Putamen (tissue), 1 donor: ENCODE data around the gene GARRE1.
"Not testable (repeated sequence)": the region's sequence is repeated elsewhere in the genome, so short reads cannot be mapped to it uniquely, and the experiment has no call there.

ENCODE experiments used
- DNase-seq: peaks from one replicate; pipeline ENCODE4 v3.0.0-alpha.2; 2016; ENCODE audit warnings: low spot score

Gene GARRE1

DNA sequence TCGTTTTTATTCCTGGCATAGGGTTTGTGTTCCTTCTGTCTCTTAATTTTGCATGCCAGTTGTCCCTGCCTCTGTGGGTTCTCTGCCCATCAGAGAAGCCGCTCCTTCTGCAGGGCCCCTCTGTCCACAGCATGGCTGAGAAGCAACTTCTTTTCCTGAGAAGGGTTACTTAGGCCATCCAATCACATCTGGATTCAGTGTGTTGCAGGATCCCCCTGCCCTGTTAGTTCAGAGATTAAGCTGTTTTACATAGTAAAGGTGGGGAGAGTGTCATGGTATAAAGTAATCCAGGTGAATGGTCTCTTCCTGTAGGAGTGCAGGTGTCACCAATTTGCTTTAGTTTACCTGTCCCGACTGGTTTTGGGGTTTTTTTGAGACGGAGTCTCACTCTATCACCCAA, 22.9 kb upstream of the GARRE1 start:
- DNase-seq, result no peak

DNA sequence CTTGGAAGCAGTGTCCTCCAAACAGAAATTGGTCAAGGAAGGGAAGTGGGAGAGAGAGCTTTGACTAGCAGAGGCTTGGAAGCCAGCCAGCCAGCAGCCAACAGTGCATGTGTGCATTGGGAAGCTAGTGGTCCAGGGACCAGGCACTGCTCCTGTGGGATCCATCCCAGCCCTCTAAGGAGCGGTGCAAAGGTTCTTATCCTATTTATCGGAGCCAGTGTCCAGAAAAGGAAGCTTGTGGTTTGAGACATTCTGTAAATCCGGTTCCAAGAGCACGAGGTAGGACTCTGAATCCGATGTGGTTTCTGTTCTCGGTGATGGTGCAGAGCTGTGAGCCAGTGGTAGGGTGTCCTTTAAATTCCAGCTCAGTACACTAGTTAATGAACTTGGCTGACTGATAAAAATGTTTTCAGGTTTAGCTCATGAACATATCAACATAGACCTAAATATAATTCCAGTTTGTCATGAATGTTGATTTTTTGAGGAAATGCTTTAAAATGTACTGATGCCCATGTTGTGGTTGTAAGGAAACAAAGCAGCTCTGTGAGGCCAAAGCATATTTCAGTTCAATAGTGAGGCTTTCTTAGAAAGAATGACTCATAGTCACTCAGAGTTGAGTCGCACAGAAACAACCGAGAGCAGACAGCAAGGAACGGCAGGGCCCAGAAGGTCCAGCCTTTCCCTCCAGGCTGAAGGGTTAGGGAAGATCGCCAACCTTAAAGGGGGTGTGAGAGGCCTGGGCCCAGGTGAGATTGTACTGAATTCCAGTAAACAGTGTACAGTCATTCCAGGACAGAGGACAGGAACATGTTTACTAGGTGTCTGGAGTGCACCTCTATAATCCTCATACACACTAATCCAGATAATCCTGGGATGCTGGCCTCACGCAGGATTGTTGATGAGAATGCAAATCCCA, 21.5 kb upstream of the GARRE1 start:
- DNase-seq, result peak; percentile 65

DNA sequence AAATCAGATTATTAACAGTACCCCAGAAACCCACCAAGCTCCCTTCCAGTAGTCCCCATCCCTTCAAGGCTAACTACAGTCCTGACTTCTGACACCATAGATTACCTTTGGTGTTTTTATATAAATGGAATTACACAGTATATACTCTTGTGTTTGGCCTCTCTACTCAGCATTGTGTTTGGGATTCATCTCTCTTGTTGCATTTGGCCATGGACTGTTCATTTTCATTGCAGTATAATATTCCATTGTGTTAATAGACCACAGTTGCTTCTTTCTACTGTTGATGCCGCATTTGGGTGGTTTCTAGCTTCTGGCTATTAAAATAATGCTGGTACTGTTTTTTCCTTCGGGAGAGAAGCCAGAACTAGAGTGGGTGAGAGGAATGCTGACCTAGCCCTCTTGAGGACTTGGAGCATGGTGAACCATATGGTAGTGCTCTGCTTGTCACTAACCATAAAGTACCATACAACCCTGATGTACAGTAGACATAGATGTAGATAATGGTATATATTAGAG, 18.9 kb upstream of the GARRE1 start:
- no peak for DNase-seq

DNA sequence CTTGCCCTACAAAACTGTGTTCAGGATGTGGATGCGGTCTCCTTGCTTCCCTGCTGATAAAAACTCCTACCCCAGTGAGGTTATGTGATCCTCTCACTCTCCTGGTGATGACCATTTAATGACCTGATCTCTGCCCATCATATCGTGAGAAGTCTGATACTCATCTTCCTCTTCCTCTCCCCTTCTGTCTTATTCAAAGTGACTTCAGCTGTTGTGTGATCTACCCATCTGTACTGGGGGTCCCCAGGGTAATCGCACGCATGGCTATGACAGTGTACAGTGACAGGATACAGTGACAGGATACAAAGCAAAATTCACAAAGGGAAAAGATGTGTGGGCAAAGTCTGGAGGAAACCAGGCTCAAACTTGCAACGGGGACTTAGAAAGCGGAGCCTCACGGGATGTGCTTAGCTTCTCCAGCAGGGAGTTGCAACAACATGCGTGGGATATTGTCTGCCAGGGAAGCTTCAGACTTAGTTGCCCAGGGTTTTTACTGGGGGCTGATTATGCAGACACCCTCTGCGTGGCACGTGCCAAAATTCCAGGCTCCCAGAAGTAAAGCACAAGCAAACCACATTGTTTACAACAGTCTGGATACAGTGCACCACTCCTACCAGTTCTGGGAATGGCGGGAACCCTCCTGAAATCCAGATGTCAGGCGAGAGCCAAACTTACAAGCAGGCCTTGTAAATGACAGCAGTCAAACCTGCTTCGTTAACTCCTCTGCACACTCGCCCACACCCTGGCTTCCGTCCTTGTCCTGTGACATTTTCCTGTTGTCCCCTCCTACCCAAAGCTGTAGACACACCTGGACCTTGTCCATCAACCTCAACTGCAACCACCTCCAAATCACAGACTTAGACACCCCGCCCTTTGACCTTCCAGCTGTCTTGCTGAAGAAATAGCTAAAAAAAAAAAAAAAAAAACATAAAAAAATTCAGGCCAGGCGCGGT, 18.0 kb upstream of the GARRE1 start:
- DNase-seq, result no peak

DNA sequence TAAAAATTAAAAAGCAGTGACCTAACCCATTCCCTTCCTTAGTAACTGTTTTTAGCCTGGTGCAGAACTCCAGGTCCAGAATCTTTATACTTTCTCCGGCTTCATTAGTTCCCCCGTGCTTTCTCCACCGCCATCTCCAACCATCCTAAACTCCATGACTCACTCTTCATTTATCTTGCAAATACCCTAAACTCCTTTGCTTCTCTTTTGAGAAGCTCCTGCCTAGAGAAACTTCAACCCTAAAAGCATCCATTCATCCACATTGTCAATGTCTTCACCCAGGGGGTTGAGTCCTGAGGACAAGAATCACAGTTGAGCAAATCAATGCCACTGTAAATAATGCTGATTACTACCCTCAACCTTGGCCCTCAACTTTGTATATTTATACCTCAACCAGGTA, 17.1 kb upstream of the GARRE1 start:
- DNase-seq, result no peak

DNA sequence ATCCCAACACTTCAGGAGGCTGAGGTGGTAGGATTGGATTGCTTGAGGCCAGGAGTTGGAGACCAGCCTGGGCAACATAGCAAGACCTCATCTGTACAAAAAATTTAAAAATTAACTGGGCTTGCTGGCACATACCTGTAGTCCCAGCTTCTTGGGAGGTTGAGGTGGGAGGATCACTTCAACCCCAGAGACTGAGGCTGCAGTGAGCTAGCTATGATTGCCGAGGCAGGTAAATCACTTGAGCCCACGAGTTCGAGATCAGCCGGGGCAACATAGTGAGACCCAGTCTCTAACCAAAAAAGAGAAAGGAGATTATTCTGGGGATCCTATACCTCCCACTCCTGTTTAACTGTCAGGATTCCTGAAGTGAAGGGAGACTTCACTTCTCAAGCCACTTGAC, 16.4 kb upstream of the GARRE1 start:
- DNase-seq, result no peak

DNA sequence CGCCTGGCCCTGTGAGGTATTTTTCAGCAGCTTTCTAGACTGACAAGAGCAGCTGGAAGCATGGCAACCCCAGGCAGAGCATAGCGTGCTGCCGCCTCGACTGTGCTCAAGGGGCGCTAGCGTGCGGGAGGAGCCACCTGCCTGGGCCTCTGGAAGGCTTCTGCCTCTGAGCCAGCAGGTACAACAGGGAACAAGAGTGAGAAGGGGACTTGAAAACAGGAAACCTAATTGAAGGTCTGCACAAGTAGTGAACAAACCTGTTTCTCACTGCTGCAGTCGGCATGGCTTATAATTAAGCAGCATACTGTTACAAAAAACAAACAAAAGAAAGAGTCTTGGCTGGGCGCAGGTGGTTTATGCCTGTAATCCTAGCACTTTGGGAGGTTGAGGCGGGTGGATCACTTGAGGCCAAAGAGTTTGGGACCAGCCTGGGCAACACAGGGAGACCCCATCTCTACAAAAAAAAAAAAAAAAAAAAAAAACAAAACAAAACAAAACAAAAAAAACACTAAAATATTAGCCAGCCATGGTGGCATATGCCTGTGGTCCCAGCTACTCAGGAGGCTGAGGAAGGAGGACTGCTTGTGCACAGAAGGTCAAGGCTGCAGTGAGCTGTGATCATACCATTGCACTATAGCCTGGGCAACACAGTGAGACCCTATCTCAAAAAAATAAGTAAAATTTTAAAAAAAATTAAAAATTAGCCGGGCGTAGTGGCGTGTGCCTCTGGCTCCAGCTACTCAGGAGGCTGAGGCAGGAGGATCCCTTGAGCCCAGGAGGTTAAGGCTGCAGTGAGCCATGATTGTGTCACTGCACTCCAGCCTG, 12.6 kb upstream of the GARRE1 start:
- DNase-seq, result no peak

DNA sequence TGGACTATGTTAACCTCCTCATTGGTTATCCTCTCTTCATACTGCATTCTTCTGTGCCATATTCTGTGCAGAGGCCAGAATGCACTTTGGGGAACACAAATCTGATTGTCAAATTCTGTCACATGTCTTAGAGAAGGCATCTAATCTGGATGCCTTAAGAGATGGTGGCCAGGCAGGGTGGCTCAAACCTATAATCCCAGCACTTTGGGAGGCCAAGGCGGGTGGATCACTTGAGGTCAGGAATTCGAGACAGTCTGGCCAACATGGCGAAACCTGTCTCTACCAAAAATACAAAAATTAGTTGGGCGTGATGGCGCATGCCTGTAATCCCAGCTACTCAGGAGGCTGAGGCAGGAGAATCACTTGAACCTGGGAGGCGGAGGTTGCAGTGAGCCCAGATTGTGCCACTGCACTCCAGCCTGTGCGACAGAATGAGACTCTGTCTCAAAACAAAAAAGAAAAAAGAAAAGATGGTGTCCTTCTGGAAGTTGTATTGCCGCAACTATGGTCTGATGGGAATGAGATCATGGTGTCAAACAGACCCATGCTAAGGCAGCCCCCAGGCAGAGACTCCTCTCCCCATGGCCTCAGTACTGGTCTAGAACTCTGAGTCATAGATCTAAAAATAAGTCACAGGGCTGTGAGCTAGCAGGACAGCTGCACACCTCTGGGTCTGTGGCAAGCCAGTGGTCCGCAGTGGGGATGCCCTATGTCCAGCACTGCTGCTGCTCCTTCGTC, 11.0 kb upstream of the GARRE1 start:
- not testable (repeated sequence) for DNase-seq

DNA sequence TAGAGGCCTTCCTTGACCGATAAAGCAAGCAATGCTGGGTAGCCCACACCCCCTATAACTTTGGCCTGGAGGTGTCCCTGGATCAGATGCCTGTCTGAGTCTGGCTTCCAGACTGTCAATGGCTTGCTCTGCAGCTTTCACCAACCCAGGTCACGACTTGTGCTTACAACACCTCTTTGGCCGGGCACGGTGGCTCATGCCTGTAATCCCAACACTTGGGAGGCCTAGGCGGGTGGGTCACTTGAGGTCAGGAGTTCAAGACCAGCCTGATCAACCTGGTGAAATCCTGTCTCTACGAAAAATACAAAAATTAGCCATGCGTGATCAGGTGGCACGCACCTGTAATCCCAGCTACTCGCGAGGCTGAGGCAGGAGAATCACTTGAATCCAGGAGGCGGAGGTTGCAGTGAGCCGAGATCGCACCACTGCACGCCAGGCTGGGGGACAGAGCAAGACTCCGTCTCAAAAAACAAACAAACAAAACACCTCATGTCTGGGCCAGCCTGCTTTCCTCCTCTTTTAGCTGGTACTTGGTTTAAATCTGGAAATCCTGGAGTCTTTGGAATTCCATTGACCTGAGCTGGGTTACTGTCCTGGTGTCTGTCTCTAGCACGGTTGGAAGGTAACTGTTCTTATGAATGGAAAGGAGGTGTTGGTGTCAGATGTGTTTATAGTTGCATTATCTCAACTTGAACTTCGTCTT, 10.3 kb upstream of the GARRE1 start:
- no peak for DNase-seq

DNA sequence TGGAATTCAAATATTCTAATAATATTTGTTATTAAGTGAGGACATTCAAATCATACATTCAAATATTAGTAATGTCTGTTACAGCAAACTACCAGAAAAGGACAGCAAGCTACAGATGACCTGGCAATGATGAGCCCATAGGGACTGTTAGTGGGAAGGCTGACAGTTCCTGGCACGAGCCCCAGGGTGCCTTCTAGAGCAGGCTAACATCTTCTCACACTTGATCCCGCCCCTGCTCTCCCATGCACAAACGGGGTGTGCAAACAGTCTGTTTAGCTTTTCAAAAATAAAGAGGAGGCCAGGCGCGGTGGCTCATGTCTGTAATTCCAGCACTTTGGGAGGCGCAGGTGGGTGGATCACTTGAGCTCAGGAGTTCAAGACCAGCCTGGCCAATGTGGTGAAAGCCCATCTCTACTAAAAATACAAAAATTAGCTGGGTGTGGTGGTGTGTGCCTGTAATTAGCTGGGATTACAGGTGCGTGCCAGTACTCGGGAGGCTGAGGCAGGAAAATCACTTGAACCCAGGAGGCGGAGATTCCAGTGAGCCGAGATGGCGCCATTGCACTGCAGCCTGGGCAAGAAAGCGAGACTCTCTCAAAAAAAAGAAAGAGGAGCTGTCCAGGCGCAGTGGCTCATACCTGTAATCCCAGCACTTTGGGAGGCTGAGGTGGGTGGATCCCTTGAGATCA, 9.6 kb upstream of the GARRE1 start:
- DNase-seq, result no peak

DNA sequence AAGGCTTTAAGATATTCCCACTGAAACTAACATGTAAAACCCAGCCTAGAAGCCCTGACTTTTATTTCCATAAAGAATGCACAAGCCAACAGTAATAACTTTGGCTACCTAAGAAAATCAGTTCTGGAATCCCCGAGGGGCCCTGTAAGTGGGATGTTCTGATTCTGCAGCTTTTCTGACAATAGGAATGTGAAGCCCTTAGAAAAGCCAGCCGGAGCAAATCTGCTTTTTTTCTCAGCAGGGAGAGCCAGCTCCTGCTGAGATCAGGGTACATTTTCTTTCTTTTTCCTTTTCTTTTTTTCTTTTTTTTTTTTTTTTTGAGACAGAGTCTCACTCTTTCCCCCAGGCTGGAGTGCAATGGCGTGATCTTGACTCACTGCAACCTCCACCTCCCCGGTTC, 8.0 kb upstream of the GARRE1 start:
- no peak for DNase-seq

DNA sequence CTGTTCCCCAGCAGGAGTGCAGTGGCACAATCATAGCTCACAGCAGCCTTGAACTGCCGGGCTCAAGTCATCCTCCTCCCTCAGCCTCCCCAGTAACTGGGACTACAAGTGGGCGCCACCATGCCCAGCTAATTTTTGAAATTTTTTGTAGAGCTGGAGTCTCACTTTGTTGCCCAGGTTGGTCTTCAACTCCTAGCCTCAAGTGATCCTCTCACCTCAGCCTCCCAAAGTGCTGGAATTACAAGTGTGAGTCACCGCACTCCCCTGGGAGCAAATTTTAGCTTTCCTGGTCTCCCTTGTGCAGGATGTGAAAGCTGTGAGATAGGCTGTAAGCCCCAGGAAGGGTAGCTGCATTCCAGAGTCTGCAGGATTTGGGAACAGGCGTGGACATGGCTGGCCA, 5.4 kb upstream of the GARRE1 start:
- no peak for DNase-seq

DNA sequence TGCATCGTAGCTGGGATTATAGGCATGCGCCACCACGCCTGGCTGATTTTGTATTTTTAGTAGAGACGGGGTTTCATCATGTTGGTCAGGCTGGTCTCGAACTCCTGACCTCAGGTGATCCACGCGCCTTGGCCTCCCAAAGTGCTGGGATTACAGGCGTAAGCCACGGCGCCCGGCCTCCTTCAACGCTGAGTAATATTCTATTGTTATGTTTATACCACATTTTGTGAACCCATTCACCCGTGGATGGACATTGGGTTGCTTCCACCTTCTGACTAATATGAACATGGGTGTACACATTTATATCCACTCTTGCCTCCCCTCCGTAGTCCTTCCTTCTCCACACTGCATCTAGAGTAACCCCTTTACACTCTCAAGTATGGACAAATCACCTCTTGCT, 1.2 kb upstream of the GARRE1 start:
- DNase-seq, result not testable (repeated sequence)

DNA sequence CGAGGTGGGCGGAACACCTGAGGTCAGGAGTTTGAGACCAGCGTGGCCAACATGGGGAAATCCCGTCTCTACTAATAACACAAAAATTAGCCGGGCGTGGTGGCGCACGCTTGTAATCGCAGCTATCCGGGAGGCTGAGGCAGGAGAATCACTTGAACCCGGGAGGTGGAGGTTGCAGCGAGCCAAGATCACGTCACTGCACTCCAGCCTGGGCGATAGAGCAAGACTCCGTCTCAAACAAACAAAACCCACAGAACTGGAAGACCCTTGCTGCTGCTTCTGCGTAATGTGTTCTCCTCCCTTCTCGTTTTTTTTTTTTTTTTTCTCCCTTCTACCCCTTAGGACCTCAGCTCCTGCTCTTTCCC, 691 bp upstream of the GARRE1 start:
- DNase-seq, result not testable (repeated sequence)

DNA sequence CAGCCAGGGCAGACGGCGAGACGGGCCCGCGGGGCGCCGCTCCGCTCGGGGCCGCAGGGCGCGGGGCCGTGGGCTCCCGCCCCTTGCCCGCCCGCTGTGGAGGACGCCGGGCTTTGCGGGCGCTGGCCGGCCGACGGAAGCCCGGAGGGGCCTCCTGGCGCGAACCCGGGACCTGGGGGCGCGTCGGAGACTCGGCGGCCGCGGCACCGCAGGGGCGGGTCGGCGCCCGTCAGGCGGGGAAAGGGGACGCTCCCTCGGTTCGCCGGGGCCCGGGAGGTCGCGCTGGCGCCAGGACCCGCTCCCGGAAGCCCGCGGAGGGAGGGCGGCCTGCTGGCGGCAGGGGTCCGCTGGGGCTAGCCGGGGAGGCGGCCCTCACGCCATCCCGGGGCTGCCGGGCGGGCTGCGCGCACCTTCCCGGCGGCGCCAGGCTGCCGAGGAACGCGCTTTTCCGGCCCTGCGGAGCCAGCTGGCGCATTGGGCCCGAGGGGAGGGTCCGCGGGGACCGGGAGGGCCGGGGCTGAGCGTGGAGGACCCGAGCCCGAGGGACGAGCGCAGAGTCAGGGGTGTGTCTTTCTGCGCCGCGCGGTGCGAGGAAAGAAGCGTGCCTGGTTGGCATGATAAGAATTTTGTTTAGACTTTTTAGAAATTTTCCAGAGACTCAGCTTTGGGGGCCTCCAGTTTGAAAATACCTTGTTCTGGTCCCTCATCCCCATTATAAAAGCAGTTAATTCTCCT, 511 bp downstream of the GARRE1 start:
- DNase-seq, result no peak

DNA sequence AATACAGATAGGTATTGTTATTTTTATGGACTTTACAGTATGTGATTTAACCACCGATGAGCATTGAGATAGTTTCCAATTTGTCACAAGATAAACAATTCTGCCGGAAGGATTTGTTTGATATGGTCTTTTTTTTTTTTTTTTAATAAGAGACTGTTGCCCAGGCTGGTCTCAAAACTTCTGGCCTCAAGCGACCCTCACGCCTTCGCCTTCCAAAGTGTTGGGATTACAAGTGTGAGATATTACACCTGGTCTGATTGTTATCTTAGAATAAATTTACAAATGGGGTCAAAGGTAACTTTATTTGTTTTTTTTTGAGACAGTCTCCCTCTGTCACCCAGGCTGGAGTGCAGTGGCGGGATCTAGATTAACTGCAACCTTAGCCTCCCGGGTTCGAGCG, 1.2 kb downstream of the GARRE1 start:
- DNase-seq, result no peak

DNA sequence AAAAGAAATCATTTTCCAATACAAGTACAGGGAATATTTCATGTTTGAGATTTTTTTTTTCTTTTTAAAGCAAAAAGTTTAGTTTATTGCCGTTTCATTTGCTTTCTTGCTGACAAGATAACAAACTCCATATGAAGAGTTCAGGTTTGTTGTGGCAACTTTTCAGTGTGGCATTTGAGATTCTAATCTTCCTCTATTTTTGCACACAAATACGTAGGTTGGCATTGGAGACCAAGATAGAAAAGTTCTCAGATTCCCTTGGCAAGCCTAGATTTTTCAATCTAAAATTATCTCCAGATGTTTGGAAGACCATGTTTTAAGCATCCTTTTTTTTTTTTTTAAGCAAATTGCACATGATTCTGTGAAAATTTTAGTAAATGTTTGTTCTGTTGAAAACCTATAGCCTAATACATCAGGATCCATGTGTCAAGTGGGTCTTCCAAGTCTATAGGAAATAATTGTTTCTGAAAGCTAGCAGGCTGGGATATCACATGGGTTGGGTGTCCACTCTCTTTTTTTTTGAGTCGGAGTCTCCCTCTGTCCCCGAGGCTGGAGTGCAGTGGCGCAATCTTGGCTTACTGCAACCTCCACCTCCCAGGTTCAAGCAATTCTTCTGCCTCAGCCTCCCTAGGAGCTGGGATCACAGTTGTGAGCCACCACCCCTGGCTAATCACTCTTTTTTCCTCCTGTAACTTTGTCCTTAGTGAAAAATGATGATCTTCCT, 2.6 kb downstream of the GARRE1 start:
- DNase-seq, result no peak

DNA sequence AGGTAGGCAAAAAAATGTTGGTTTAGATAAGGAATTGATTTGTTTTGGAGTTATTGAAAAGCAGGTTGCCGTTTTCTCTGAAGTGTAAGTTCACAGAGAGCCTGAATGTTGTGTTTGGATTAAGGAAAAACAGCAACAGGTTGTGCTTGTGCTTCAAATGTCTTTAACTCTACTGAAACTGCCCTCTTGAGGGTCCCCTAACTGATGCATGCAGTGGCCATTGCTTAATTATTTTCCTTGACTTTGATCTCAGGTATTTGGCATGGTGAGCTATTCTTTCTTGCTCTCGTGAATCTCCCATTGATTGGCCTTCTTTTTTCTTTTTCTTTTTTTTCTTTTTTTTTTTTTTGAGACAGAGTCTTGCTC, 3.2 kb downstream of the GARRE1 start:
- DNase-seq, result no peak
